ENCODE results near the gene GPR21. TPM values are rescaled to one million over a fixed set of nuclear protein-coding genes. Genes with fewer than 3 reads are reported as not detected.

GPR21 gene
- total and polyA plus RNA-seq, 8 donors: 7.0 TPM; not detected in 7

- peak overlapping the region in 2 of 5 donors; percentile 15 to 36 for H3K27ac ChIP-seq
- WGBS, 5 donors: 57 to 85% (median 62%) methylated on average over 2 of the region's 2 CpGs
- intact Hi-C loops (cut with DNase I; ENCODE audit: low total_unique reads): no loop called here
- H3K27me3 ChIP-seq: no peaks in the 10 kb centered on the region
- DNase-seq: no peak
- no peaks in the 10 kb centered on the region for H3K9me3 ChIP-seq
- no peak for TF ChIP-seq POLR2AphosphoS5 (IDR thresholded peaks at IDR 0.05)
- TF ChIP-seq POLR2A (IDR thresholded peaks at IDR 0.05): no peak
- TF ChIP-seq EP300 (IDR thresholded peaks at IDR 0.05): no peak
- TF ChIP-seq CTCF (IDR thresholded peaks at IDR 0.05): no peak
- H3K4me1 ChIP-seq: peaks cover 0 to 33% (median 8%) of the 10 kb centered on the region in 4 donors
- H3K36me3 ChIP-seq: peaks cover 12 to 47% (median 40%) of the 10 kb centered on the region in 4 donors
- H3K4me3 ChIP-seq: no peak overlapping the region
Measured at GRCh38 chr9:123063177-123063598, 29.7 kb downstream of the GPR21 start.

GRCh38 chr9:123063896-123064295 is 30.4 kb downstream of the GPR21 start:
- TF ChIP-seq POLR2AphosphoS5 (IDR thresholded peaks at IDR 0.05): no peak
- TF ChIP-seq CTCF (IDR thresholded peaks at IDR 0.05): no peak
- TF ChIP-seq POLR2A (IDR thresholded peaks at IDR 0.05): no peak
- TF ChIP-seq EP300 (IDR thresholded peaks at IDR 0.05): no peak
- no peaks in the 10 kb centered on the region for H3K9me3 ChIP-seq
- WGBS, 5 donors: 95 to 97% (median 97%) methylated on average over 11 of the region's 11 CpGs
- intact Hi-C loops (cut with DNase I; ENCODE audit: low total_unique reads): no loop called here
- H3K36me3 ChIP-seq: peaks cover 12 to 47% (median 42%) of the 10 kb centered on the region in 4 donors
- no peaks in the 10 kb centered on the region for H3K27me3 ChIP-seq
- H3K4me3 ChIP-seq: no peak overlapping the region
- H3K4me1 ChIP-seq: peaks cover 0 to 33% (median 8%) of the 10 kb centered on the region in 4 donors
- no peak for DNase-seq
- no peak overlapping the region for H3K27ac ChIP-seq

- H3K27ac ChIP-seq: no peak overlapping the region
- intact Hi-C loops (cut with DNase I; ENCODE audit: low total_unique reads): no loop called here
- H3K36me3 ChIP-seq: peaks cover 12 to 51% (median 47%) of the 10 kb centered on the region in 4 donors
- H3K4me3 ChIP-seq: no peak overlapping the region
- no peaks in the 10 kb centered on the region for H3K9me3 ChIP-seq
- DNase-seq: no peak
- no peaks in the 10 kb centered on the region for H3K27me3 ChIP-seq
- 60 to 82% (median 76%) methylated on average over 2 of the region's 2 CpGs for WGBS, 5 donors
- H3K4me1 ChIP-seq: peaks cover 0 to 38% (median 9%) of the 10 kb centered on the region in 4 donors
- TF ChIP-seq CTCF (IDR thresholded peaks at IDR 0.05): no peak
- no peak for TF ChIP-seq POLR2AphosphoS5 (IDR thresholded peaks at IDR 0.05)
- no peak for TF ChIP-seq POLR2A (IDR thresholded peaks at IDR 0.05)
Measured at GRCh38 chr9:123064716-123065115, 31.2 kb downstream of the GPR21 start.

- H3K36me3 ChIP-seq: peaks cover 12 to 56% (median 52%) of the 10 kb centered on the region in 4 donors
- H3K4me1 ChIP-seq: peaks cover 0 to 38% (median 9%) of the 10 kb centered on the region in 4 donors
- no peak overlapping the region for H3K27ac ChIP-seq
- 86 to 94% (median 93%) methylated on average over 2 of the region's 2 CpGs for WGBS, 5 donors
- DNase-seq: no peak
- TF ChIP-seq POLR2AphosphoS5 (IDR thresholded peaks at IDR 0.05): no peak
- TF ChIP-seq POLR2A (IDR thresholded peaks at IDR 0.05): no peak
- TF ChIP-seq CTCF (IDR thresholded peaks at IDR 0.05): no peak
- TF ChIP-seq EP300 (IDR thresholded peaks at IDR 0.05): no peak
- intact Hi-C loops (cut with DNase I; ENCODE audit: low total_unique reads): no loop called here
- H3K4me3 ChIP-seq: no peak overlapping the region
- H3K9me3 ChIP-seq: no peaks in the 10 kb centered on the region
- no peaks in the 10 kb centered on the region for H3K27me3 ChIP-seq
Measured at GRCh38 chr9:123065196-123065595, 31.7 kb downstream of the GPR21 start.

Measured in stomach (tissue), 9 donors.